H1 (cell line): ENCODE data around the gene MYH16. TPM values are rescaled to one million over a fixed set of nuclear protein-coding genes. Genes with fewer than 3 reads are reported as not detected.

ENCODE experiments used
- ATF3 ChIP-seq: IDR thresholded peaks from 2 replicates; pipeline ENCODE4 v1.6.1; 2011; ENCODE audit warnings: low read depth, mild to moderate bottlenecking, low read length; ENCODE audit not compliant: insufficient read depth
- CEBPB ChIP-seq: IDR thresholded peaks from 2 replicates; pipeline ENCODE4 v1.6.1; 2012; ENCODE audit warnings: low read depth, low read length
- EZH2 ChIP-seq: fragments of 200-600 bp; sonication (generic); IDR thresholded peaks from 2 replicates; pipeline ENCODE4 v1.7.1; 2012; ENCODE audit warnings: low read depth, mild to moderate bottlenecking, moderate library complexity, low read length, inconsistent platforms; ENCODE audit not compliant: severe bottlenecking
- RBBP5 ChIP-seq: IDR thresholded peaks from 2 replicates; pipeline ENCODE4 v1.7.1; 2012; ENCODE audit warnings: low read depth, mild to moderate bottlenecking, inconsistent platforms, low read length, moderate library complexity, borderline replicate concordance
- SAP30 ChIP-seq: fragments of 300-600 bp; sonication (generic); IDR thresholded peaks from 2 replicates; pipeline ENCODE4 v1.7.1; 2012; ENCODE audit warnings: low read length, moderate library complexity, mild to moderate bottlenecking, inconsistent platforms; ENCODE audit not compliant: insufficient read depth, insufficient replicate concordance
- SRF ChIP-seq: IDR thresholded peaks from 2 replicates; pipeline ENCODE4 v1.6.1; 2011; ENCODE audit warnings: mild to moderate bottlenecking, low read depth, low read length, moderate library complexity
- polyA plus RNA-seq, 7 experiments: library from polyadenylated mRNA; depleted of rRNA in 3 of 7; stranded (reverse) in 5 of 7; unstranded in 2 of 7; fragments of >200 nt in 5 of 7; fragments of 200-250 nt in 2 of 7; gene quantifications; 1 replicate in 5 of 7; 2 replicates in 1 of 7; 4 replicates in 1 of 7; pipeline versions ENCODE4 v1.2.1 to v1.2.3, GENCODE V29; 2011 to 2013; ENCODE audit warnings: missing spikeins in 2 of 7, mixed read lengths in 2 of 7
- total RNA-seq: library from RNA; stranded (reverse); fragmentation: NEBNext Ultra II Directional; extraction: Animal tissue kit (Norgen Biotek cat#: 25700); gene quantifications from 2 replicates; pipeline ENCODE4 v1.2.1, GENCODE V29; 2021

The MYH16 gene
- total and polyA plus RNA-seq, 2 of the 8 experiments (the other 6 are each of a cell fraction or from before 2014, with no cell fraction given) = not detected

GRCh38 chr7:99339595-99339994 is 67.0 kb downstream of the MYH16 start (continued):
- TF ChIP-seq SAP30 (no peak), RBBP5 (no peak), CEBPB (no peak), EZH2 (no peak), ATF3 (no peak), SRF (no peak)
